Fibroblast of villous mesenchyme (primary cell): Measurements from ENCODE around the gene ZGLP1. TPM values are rescaled to one million over a fixed set of nuclear protein-coding genes. Genes with fewer than 3 reads are reported as not detected.
A peak's percentile ranks its signal among the peaks of the same experiment; 100 is the strongest.

Experiments used
- DNase-seq: peaks from one replicate; pipeline ENCODE4 v3.0.0-alpha.2; 2010; ENCODE audit warnings: low read depth
- H3K4me3 ChIP-seq: 2 replicates; pipeline ENCODE4 v1.5.1; 2011; ENCODE audit warnings: low read depth, mild to moderate bottlenecking, low read length
- total RNA-seq: library from RNA; depleted of rRNA; stranded (reverse); fragments of >200 nt; gene quantifications from 2 replicates; pipeline ENCODE4 v1.2.3, GENCODE V29; 2012
- TF ChIP-seq, protein P1 (sequence below): IDR thresholded peaks from 2 replicates; pipeline ENCODE4 v1.5.1; 2012; ENCODE audit warnings: low read depth, mild to moderate bottlenecking, low read length; ENCODE audit not compliant: insufficient read depth

The ZGLP1 gene
- total RNA-seq, 1 donor, result 0.43 TPM

GRCh38 chr19:10299545-10300458 lies 9.8 kb downstream of the ZGLP1 start:
- no peak for DNase-seq
- no peak overlapping the region for H3K4me3 ChIP-seq
- TF ChIP-seq, protein P1, sequence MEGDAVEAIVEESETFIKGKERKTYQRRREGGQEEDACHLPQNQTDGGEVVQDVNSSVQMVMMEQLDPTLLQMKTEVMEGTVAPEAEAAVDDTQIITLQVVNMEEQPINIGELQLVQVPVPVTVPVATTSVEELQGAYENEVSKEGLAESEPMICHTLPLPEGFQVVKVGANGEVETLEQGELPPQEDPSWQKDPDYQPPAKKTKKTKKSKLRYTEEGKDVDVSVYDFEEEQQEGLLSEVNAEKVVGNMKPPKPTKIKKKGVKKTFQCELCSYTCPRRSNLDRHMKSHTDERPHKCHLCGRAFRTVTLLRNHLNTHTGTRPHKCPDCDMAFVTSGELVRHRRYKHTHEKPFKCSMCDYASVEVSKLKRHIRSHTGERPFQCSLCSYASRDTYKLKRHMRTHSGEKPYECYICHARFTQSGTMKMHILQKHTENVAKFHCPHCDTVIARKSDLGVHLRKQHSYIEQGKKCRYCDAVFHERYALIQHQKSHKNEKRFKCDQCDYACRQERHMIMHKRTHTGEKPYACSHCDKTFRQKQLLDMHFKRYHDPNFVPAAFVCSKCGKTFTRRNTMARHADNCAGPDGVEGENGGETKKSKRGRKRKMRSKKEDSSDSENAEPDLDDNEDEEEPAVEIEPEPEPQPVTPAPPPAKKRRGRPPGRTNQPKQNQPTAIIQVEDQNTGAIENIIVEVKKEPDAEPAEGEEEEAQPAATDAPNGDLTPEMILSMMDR, result no peak

GRCh38 chr19:10295847-10296591 lies 13.6 kb downstream of the ZGLP1 start:
- peak overlapping the region; percentile 15 for H3K4me3 ChIP-seq
- DNase-seq, result no peak
- TF ChIP-seq, protein P1, result no peak

DNA sequence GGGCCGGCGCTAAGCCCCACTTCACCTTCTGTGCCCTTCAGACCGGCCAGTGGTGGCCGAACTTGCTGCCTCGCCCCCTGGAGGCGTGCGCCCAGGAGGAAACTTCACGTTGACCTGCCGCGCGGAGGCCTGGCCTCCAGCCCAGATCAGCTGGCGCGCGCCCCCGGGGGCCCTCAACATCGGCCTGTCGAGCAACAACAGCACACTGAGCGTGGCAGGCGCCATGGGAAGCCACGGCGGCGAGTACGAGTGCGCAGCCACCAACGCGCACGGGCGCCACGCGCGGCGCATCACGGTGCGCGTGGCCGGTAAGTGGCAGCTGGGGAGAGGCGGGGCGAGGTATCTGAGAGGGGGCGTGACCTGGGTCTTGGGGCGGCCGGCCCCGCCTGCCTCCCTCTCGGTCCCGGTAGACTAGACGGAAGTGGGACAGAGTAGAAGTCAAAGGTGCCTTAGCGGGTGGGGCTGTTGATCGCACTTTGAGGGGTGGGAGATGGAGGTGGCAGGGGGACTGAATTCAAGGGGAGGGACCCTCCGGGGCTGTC lies 14.2 kb downstream of the ZGLP1 start:
- TF ChIP-seq, protein P1, result peak; percentile 4
- DNase-seq, result peak; percentile 17
- peak overlapping the region; percentile 15 for H3K4me3 ChIP-seq

- H3K4me3 ChIP-seq, result no peak overlapping the region
- TF ChIP-seq, protein P1, result no peak
- DNase-seq, result no peak
These were observed 15.3 kb downstream of the ZGLP1 start for GRCh38 chr19:10294368-10294697.

- no peak for DNase-seq
- H3K4me3 ChIP-seq, result no peak overlapping the region
- TF ChIP-seq, protein P1, result no peak
These were observed 15.8 kb downstream of the ZGLP1 start for GRCh38 chr19:10293637-10294367.
